Kidney (tissue), 14 donors: ENCODE data around the gene PNPLA5. TPM values are rescaled to one million over a fixed set of nuclear protein-coding genes. Genes with fewer than 3 reads are reported as not detected.

ENCODE experiments used
- DNase-seq, 5 donors: peaks; one replicate each; pipeline ENCODE4 v3.0.0-alpha.2; 2013 to 2020
- FAIRE-seq: peaks from 2 replicates; lab custom pipeline; 2012; peaks lifted over from hg19 to GRCh38; lab: Jason Lieb, UNC
- H3K27ac ChIP-seq, 2 donors: one replicate each; pipeline ENCODE4 v1.7.0; 2013; ENCODE audit warnings: low read depth in 2 of 2, low read length in 2 of 2, inconsistent platforms in 1 of 2
- H3K27me3 ChIP-seq: one replicate; pipeline ENCODE4 v1.7.1; 2013; ENCODE audit warnings: low read length, inconsistent platforms; ENCODE audit not compliant: control insufficient read depth, insufficient read depth
- H3K36me3 ChIP-seq, 3 donors: one replicate each; pipeline versions ENCODE4 v1.7.0 to v1.7.1; 2013; ENCODE audit warnings: low read length in 3 of 3, control low read depth in 1 of 3, inconsistent platforms in 1 of 3; ENCODE audit not compliant: insufficient read depth in 3 of 3, control insufficient read depth in 2 of 3
- H3K4me1 ChIP-seq, 3 donors: one replicate each; pipeline versions ENCODE4 v1.7.0 to v1.7.1; 2013; ENCODE audit warnings: low read length in 3 of 3, inconsistent platforms in 1 of 3, low read depth in 1 of 3; ENCODE audit not compliant: control insufficient read depth in 2 of 3, insufficient read depth in 2 of 3
- H3K4me3 ChIP-seq, 3 donors: one replicate each; pipeline versions ENCODE4 v1.7.0 to v1.8.1; 2013; ENCODE audit warnings: low read length in 3 of 3, control low read depth in 1 of 3, inconsistent platforms in 1 of 3
- H3K9ac ChIP-seq, 3 donors: one replicate each; pipeline versions ENCODE4 v1.7.0 to v1.7.1; 2013; ENCODE audit warnings: low read length in 3 of 3, control low read depth in 1 of 3, inconsistent platforms in 1 of 3
- H3K9me3 ChIP-seq, 3 donors: one replicate each; pipeline versions ENCODE4 v1.7.0 to v1.7.1; 2013; ENCODE audit warnings: low read length in 3 of 3, control low read depth in 1 of 3, inconsistent platforms in 1 of 3; ENCODE audit not compliant: control insufficient read depth in 2 of 3, insufficient read depth in 1 of 3
- intact Hi-C: fragments of 100-400 bp; cut with DNase I; formaldehyde crosslinking; loops from one replicate; pipeline ENCODE4 v1.11.1; 2022
- polyA plus RNA-seq: library from polyadenylated mRNA; stranded (reverse); fragments of 350-450 nt; fragmentation: Illumina TruSeq; extraction: RNeasy Lipid Tissue Mini Kit (QIAGEN cat#74804); gene quantifications from one replicate; pipeline ENCODE4 v1.2.3, GENCODE V29; 2014; ENCODE audit warnings: low read depth, low replicate concordance; ENCODE audit not compliant: insufficient read depth
- total RNA-seq: library from RNA; stranded (reverse); fragmentation: NEBNext Ultra II Directional; extraction: Animal tissue kit (Norgen Biotek cat#: 25700); gene quantifications from one replicate; pipeline ENCODE4 v1.2.1, GENCODE V29; 2021
- TF ChIP-seq, protein P1 (sequence below): IDR thresholded peaks from 3 replicates; pipeline ENCODE4 v1.5.1; 2012; ENCODE audit warnings: mild to moderate bottlenecking, moderate library complexity, borderline replicate concordance; ENCODE audit not compliant: insufficient read depth; ENCODE audit errors: extremely low read depth
- donor health status: control.
- donor health status: control.
- donor health status: control.
- donor health status: control.
- donor health status: control.
- donor health status: DM: yes; HTN: yes; CAD: no.
- donor health status: Normal renal cell carcinoma (clear cell type).

PNPLA5 gene
- total and polyA plus RNA-seq, 2 donors from 2014 or later = not detected

DNA sequence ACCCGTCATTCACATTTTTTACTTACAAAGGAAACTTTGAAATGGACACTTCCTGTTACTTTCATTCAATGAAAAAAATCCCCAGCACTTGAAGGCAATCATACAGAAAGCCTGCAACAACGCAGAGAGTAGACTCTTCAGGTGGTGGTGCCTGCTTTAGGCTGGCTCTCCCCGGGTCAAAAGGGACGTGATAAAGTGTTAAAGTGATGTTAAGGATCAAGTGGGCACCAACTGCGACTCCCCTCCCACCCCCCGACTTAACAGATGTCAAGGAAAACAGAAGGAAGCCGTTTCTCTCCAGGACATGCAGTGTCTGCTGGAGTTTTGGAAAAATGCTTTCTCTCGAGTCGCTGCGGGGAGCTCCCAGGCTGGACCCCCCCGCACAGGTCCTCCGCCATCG lies 31.4 kb upstream of the PNPLA5 start:
- no peak for FAIRE-seq
- intact Hi-C loops = no loop called here
- Histone ChIP-seq H3K4me1 (peaks cover 0 to 6% (median 5%) of the 10 kb centered on the region in 3 donors), H3K27ac (no peak overlapping the region), H3K9ac (peak overlapping the region in 1 of 3 donors; percentile 30), H3K9me3 (no peaks in the 10 kb centered on the region), H3K27me3 (no peaks in the 10 kb centered on the region), H3K36me3 (no peaks in the 10 kb centered on the region), H3K4me3 (peak overlapping the region; percentile 44 to 53 (median 52))
- TF ChIP-seq, protein P1, sequence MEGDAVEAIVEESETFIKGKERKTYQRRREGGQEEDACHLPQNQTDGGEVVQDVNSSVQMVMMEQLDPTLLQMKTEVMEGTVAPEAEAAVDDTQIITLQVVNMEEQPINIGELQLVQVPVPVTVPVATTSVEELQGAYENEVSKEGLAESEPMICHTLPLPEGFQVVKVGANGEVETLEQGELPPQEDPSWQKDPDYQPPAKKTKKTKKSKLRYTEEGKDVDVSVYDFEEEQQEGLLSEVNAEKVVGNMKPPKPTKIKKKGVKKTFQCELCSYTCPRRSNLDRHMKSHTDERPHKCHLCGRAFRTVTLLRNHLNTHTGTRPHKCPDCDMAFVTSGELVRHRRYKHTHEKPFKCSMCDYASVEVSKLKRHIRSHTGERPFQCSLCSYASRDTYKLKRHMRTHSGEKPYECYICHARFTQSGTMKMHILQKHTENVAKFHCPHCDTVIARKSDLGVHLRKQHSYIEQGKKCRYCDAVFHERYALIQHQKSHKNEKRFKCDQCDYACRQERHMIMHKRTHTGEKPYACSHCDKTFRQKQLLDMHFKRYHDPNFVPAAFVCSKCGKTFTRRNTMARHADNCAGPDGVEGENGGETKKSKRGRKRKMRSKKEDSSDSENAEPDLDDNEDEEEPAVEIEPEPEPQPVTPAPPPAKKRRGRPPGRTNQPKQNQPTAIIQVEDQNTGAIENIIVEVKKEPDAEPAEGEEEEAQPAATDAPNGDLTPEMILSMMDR = no peak
- DNase-seq = no peak

DNA sequence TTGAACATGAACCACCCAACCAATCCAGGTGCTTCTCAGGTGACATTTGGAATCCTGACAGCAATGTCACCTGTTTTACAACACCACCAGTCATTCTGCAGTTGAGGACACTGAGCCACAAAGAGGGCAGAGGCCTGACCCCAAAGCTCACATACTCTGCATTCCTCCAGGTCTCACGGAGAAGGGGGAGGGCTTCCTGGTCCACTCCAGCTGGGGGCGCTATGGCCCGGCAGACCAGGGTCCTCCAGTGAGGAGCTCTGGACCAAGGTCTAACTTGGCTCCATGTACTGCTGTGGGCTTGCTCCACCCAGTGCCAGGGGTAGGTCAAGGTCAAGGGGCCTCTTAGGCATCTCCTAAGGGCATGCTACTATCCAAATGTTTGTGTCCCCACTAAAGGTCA lies 30.3 kb upstream of the PNPLA5 start:
- H3K9ac ChIP-seq = no peak overlapping the region
- H3K9me3 ChIP-seq = no peaks in the 10 kb centered on the region
- DNase-seq (peak in 2 of 5 donors; percentile 11 to 55), FAIRE-seq (no peak)
- peaks cover 0 to 6% (median 0%) of the 10 kb centered on the region in 3 donors for H3K4me1 ChIP-seq
- TF ChIP-seq, protein P1 = no peak
- no peaks in the 10 kb centered on the region for H3K27me3 ChIP-seq
- H3K4me3 ChIP-seq = no peak overlapping the region
- intact Hi-C loops = no loop called here
- H3K36me3 ChIP-seq = no peaks in the 10 kb centered on the region
- no peak overlapping the region for H3K27ac ChIP-seq

DNA sequence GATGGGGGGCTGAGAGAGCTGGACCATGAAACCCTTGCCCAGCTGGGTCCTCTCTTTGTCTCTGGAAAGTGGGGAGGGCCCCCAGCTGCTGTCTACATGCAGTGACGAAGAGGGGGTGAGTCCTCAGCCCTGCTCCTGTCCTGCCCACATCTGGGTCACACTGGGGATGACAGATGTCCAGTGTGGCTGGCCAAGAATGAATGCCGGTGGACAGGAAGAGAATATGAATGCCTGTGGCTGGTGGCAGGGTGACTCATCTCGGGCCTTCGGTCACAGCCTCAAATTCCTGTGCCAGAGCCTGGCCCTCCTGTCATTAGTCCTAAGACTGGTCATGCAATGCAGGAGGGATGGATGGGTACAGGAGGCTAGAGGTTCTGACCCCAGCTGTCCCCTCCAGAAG lies 29.6 kb upstream of the PNPLA5 start:
- Histone ChIP-seq H3K4me3 (no peak overlapping the region), H3K9ac (no peak overlapping the region), H3K36me3 (no peaks in the 10 kb centered on the region), H3K27me3 (no peaks in the 10 kb centered on the region), H3K27ac (no peak overlapping the region), H3K4me1 (peaks cover 0 to 5% (median 0%) of the 10 kb centered on the region in 3 donors), H3K9me3 (no peaks in the 10 kb centered on the region)
- TF ChIP-seq, protein P1 = no peak
- intact Hi-C loops = no loop called here
- DNase-seq (peak in 1 of 5 donors; percentile 9), FAIRE-seq (no peak)
